HG03280 (cell line): Measurements from ENCODE around the gene GALNT2.

Source experiments
- ATAC-seq: cut with Tn5 transposase; IDR thresholded peaks from one replicate; pipeline ENCODE4 v1.9.1; 2021; ENCODE audit warnings: mild to moderate bottlenecking, moderate library complexity; ENCODE audit not compliant: unreplicated experiment

Gene GALNT2

GRCh38 chr1:230176326-230176725, 109.3 kb downstream of the GALNT2 start:
- ATAC-seq = no peak

GRCh38 chr1:230176871-230177411, 109.9 kb downstream of the GALNT2 start:
- ATAC-seq = no peak

- no peak for ATAC-seq
Measured at GRCh38 chr1:230179249-230179648, 112.2 kb downstream of the GALNT2 start.

GRCh38 chr1:230185076-230186001, 118.3 kb downstream of the GALNT2 start:
- ATAC-seq = no peak

- ATAC-seq = no peak
Measured at GRCh38 chr1:230186003-230186863, 119.2 kb downstream of the GALNT2 start.

GRCh38 chr1:230186874-230187273, 119.8 kb downstream of the GALNT2 start:
- ATAC-seq = no peak

- no peak for ATAC-seq
Measured at GRCh38 chr1:230187290-230187689, 120.3 kb downstream of the GALNT2 start.

GRCh38 chr1:230188826-230189225, 121.8 kb downstream of the GALNT2 start:
- no peak for ATAC-seq

GRCh38 chr1:230189341-230189740, 122.3 kb downstream of the GALNT2 start:
- no peak for ATAC-seq

- ATAC-seq = no peak
Measured at GRCh38 chr1:230189824-230190223, 122.8 kb downstream of the GALNT2 start.

- ATAC-seq = no peak
Measured at GRCh38 chr1:230191079-230191804, 124.2 kb downstream of the GALNT2 start.

- ATAC-seq = no peak
Measured at GRCh38 chr1:230191855-230192254, 124.8 kb downstream of the GALNT2 start.

GRCh38 chr1:230194525-230194924, 127.5 kb downstream of the GALNT2 start:
- ATAC-seq = no peak

- no peak for ATAC-seq
Measured at GRCh38 chr1:230195199-230195598, 128.2 kb downstream of the GALNT2 start.

- no peak for ATAC-seq
Measured at GRCh38 chr1:230196077-230196476, 129.0 kb downstream of the GALNT2 start.

GRCh38 chr1:230197644-230198567, 130.9 kb downstream of the GALNT2 start:
- ATAC-seq = no peak

- no peak for ATAC-seq
Measured at GRCh38 chr1:230199034-230199433, 132.0 kb downstream of the GALNT2 start.

- no peak for ATAC-seq
Measured at GRCh38 chr1:230199554-230199953, 132.5 kb downstream of the GALNT2 start.

GRCh38 chr1:230200276-230200675, 133.2 kb downstream of the GALNT2 start:
- no peak for ATAC-seq

GRCh38 chr1:230201445-230201844, 134.4 kb downstream of the GALNT2 start:
- ATAC-seq = no peak
